Activated naive CD4-positive, alpha-beta T cell treated with anti-CD3 and anti-CD28 coated beads for 36 hours (primary cell): ENCODE results near the gene PPP1CB. TPM values are rescaled to one million over a fixed set of nuclear protein-coding genes. Genes with fewer than 3 reads are reported as not detected.

Experiments used
- CTCF ChIA-PET: fragments of 350-600 bp; sonication (Branson Sonifier 250); formaldehyde crosslinking; loops from one replicate; lab custom pipeline; 2021; ENCODE audit warnings: antibody characterized with exemption; lab: Charles Lee
- DNase-seq: peaks from one replicate; pipeline ENCODE4 v3.0.0-alpha.2; 2020
- H3K27ac Mint-ChIP-seq: one replicate; pipeline ENCODE4 v1.8.0; 2021; ENCODE audit warnings: mild to moderate bottlenecking, mixed read lengths
- H3K27me3 Mint-ChIP-seq: one replicate; pipeline ENCODE4 v1.8.0; 2021; ENCODE audit warnings: low read depth, mixed read lengths
- H3K36me3 Mint-ChIP-seq: one replicate; pipeline ENCODE4 v1.8.0; 2021; ENCODE audit warnings: low read depth, mixed read lengths
- H3K4me1 Mint-ChIP-seq: one replicate; pipeline ENCODE4 v1.8.0; 2021; ENCODE audit warnings: low read depth, mixed read lengths
- H3K4me3 Mint-ChIP-seq: one replicate; pipeline ENCODE4 v1.8.0; 2021; ENCODE audit warnings: mild to moderate bottlenecking, moderate library complexity, mixed read lengths
- H3K9me3 Mint-ChIP-seq: one replicate; pipeline ENCODE4 v1.8.0; 2021; ENCODE audit warnings: mixed read lengths
- intact Hi-C: fragments of 100-400 bp; cut with micrococcal nuclease; formaldehyde crosslinking; loops from one replicate; pipeline ENCODE4 v1.15.1; 2023
- total RNA-seq, 2 experiments: library from RNA; stranded (reverse); gene quantifications; one replicate each; pipeline ENCODE4 v1.2.3, GENCODE V29; 2021

PPP1CB gene
- total RNA-seq, 2 experiments from 2014 or later: 235 to 239 TPM

GRCh38 chr2:28758459-28758858 lies 6.8 kb downstream of the PPP1CB start:
- Mint-ChIP-seq H3K36me3 (peaks cover 13% of the 10 kb centered on the region), H3K4me3 (no peak overlapping the region), H3K27me3 (no peaks in the 10 kb centered on the region), H3K9me3 (no peaks in the 10 kb centered on the region), H3K27ac (peak overlapping the region; percentile 32), H3K4me1 (peaks cover 79% of the 10 kb centered on the region)
- intact Hi-C loops: no loop called here
- CTCF ChIA-PET: interaction anchor here (1.6 kb wide), 1 partner anchor 164 kb away, joined by 7 read pairs; no protein-coding TSS in a partner anchor
- no peak for DNase-seq

GRCh38 chr2:28761420-28761819 lies 9.8 kb downstream of the PPP1CB start:
- Mint-ChIP-seq H3K27ac (peak overlapping the region; percentile 46), H3K4me1 (peaks cover 85% of the 10 kb centered on the region), H3K27me3 (no peaks in the 10 kb centered on the region), H3K4me3 (no peak overlapping the region), H3K36me3 (peaks cover 18% of the 10 kb centered on the region), H3K9me3 (no peaks in the 10 kb centered on the region)
- no peak for DNase-seq
- intact Hi-C loops: no loop called here
- CTCF ChIA-PET: interaction anchor here (1.7 to 4.2 kb wide), 2 partner anchors 167 to 195 kb away, joined by 5 to 38 read pairs; no protein-coding TSS in a partner anchor

- Mint-ChIP-seq H3K27ac (peak overlapping the region; percentile 11), H3K4me1 (peaks cover 90% of the 10 kb centered on the region), H3K9me3 (no peaks in the 10 kb centered on the region), H3K36me3 (peaks cover 18% of the 10 kb centered on the region), H3K27me3 (no peaks in the 10 kb centered on the region), H3K4me3 (no peak overlapping the region)
- DNase-seq: no peak
- CTCF ChIA-PET: no interaction called here
- intact Hi-C loops: no loop called here
Measured at GRCh38 chr2:28764909-28765711, 13.5 kb downstream of the PPP1CB start.

GRCh38 chr2:28766070-28766469 lies 14.4 kb downstream of the PPP1CB start:
- peaks cover 16% of the 10 kb centered on the region for H3K36me3 Mint-ChIP-seq
- peaks cover 87% of the 10 kb centered on the region for H3K4me1 Mint-ChIP-seq
- H3K4me3 Mint-ChIP-seq: no peak overlapping the region
- intact Hi-C loops: no loop called here
- CTCF ChIA-PET: no interaction called here
- DNase-seq: no peak
- no peaks in the 10 kb centered on the region for H3K9me3 Mint-ChIP-seq
- no peak overlapping the region for H3K27ac Mint-ChIP-seq
- no peaks in the 10 kb centered on the region for H3K27me3 Mint-ChIP-seq

- intact Hi-C loops: no loop called here
- Mint-ChIP-seq H3K9me3 (no peaks in the 10 kb centered on the region), H3K27me3 (no peaks in the 10 kb centered on the region), H3K36me3 (peaks cover 11% of the 10 kb centered on the region), H3K4me3 (no peak overlapping the region), H3K4me1 (peaks cover 88% of the 10 kb centered on the region), H3K27ac (no peak overlapping the region)
- CTCF ChIA-PET: no interaction called here
- DNase-seq: no peak
Measured at GRCh38 chr2:28767337-28767736, 15.7 kb downstream of the PPP1CB start.

GRCh38 chr2:28768422-28768821 lies 16.8 kb downstream of the PPP1CB start:
- peaks cover 85% of the 10 kb centered on the region for H3K4me1 Mint-ChIP-seq
- peak overlapping the region; percentile 17 for H3K27ac Mint-ChIP-seq

GRCh38 chr2:28768952-28769351 lies 17.3 kb downstream of the PPP1CB start:
- peaks cover 86% of the 10 kb centered on the region for H3K4me1 Mint-ChIP-seq
- peak overlapping the region; percentile 54 for H3K27ac Mint-ChIP-seq
- H3K27me3 Mint-ChIP-seq: no peaks in the 10 kb centered on the region
- intact Hi-C loops: no loop called here
- DNase-seq: no peak
- H3K4me3 Mint-ChIP-seq: no peak overlapping the region
- H3K9me3 Mint-ChIP-seq: no peaks in the 10 kb centered on the region
- peaks cover 7% of the 10 kb centered on the region for H3K36me3 Mint-ChIP-seq
- CTCF ChIA-PET: interaction anchor here (0.7 kb wide), 1 partner anchor 175 kb away, joined by 3 read pairs; no protein-coding TSS in a partner anchor

More at GRCh38 chr2:28768422-28768821, 16.8 kb downstream of the PPP1CB start:
- intact Hi-C loops: no loop called here
- no peaks in the 10 kb centered on the region for H3K27me3 Mint-ChIP-seq
- DNase-seq: no peak
- no peak overlapping the region for H3K4me3 Mint-ChIP-seq
- H3K36me3 Mint-ChIP-seq: peaks cover 9% of the 10 kb centered on the region
- H3K9me3 Mint-ChIP-seq: no peaks in the 10 kb centered on the region
- CTCF ChIA-PET: interaction anchor here (0.8 kb wide), 1 partner anchor 174 kb away, joined by 3 read pairs; no protein-coding TSS in a partner anchor

- CTCF ChIA-PET: no interaction called here
- no peaks in the 10 kb centered on the region for H3K27me3 Mint-ChIP-seq
- peaks cover 10% of the 10 kb centered on the region for H3K36me3 Mint-ChIP-seq
- H3K27ac Mint-ChIP-seq: no peak overlapping the region
- H3K9me3 Mint-ChIP-seq: no peaks in the 10 kb centered on the region
- peaks cover 71% of the 10 kb centered on the region for H3K4me1 Mint-ChIP-seq
- DNase-seq: no peak
- intact Hi-C loops: no loop called here
- H3K4me3 Mint-ChIP-seq: no peak overlapping the region
Measured at GRCh38 chr2:28772351-28772750, 20.7 kb downstream of the PPP1CB start.

GRCh38 chr2:28776471-28776870 lies 24.8 kb downstream of the PPP1CB start:
- CTCF ChIA-PET: interaction anchor here (0.6 to 1.4 kb wide), 2 partner anchors 182 to 1228 kb away, joined by 3 to 5 read pairs; no protein-coding TSS in a partner anchor
- intact Hi-C loops: no loop called here
- Mint-ChIP-seq H3K27ac (no peak overlapping the region), H3K4me1 (peaks cover 53% of the 10 kb centered on the region), H3K27me3 (no peaks in the 10 kb centered on the region), H3K36me3 (peaks cover 25% of the 10 kb centered on the region), H3K4me3 (no peak overlapping the region), H3K9me3 (no peaks in the 10 kb centered on the region)
- DNase-seq: no peak

GRCh38 chr2:28778392-28778791 lies 26.8 kb downstream of the PPP1CB start:
- Mint-ChIP-seq H3K36me3 (peaks cover 33% of the 10 kb centered on the region), H3K4me3 (no peak overlapping the region), H3K27me3 (no peaks in the 10 kb centered on the region), H3K27ac (peak overlapping the region; percentile 10), H3K4me1 (peaks cover 37% of the 10 kb centered on the region), H3K9me3 (no peaks in the 10 kb centered on the region)
- no peak for DNase-seq
- CTCF ChIA-PET: interaction anchor here (0.6 kb wide), 1 partner anchor 7 kb away, joined by 5 read pairs; no protein-coding TSS in a partner anchor
- intact Hi-C loops: no loop called here

GRCh38 chr2:28779001-28779400 lies 27.4 kb downstream of the PPP1CB start:
- H3K9me3 Mint-ChIP-seq: no peaks in the 10 kb centered on the region
- intact Hi-C loops: no loop called here
- H3K27ac Mint-ChIP-seq: no peak overlapping the region
- CTCF ChIA-PET: interaction anchor here (0.6 kb wide), 1 partner anchor 8 kb away, joined by 5 read pairs; no protein-coding TSS in a partner anchor
- H3K4me1 Mint-ChIP-seq: peaks cover 31% of the 10 kb centered on the region
- no peak for DNase-seq
- H3K4me3 Mint-ChIP-seq: no peak overlapping the region
- H3K36me3 Mint-ChIP-seq: peaks cover 37% of the 10 kb centered on the region
- no peaks in the 10 kb centered on the region for H3K27me3 Mint-ChIP-seq

- peak overlapping the region; percentile 59 for H3K27ac Mint-ChIP-seq
- H3K27me3 Mint-ChIP-seq: no peaks in the 10 kb centered on the region
- H3K36me3 Mint-ChIP-seq: peaks cover 42% of the 10 kb centered on the region
- intact Hi-C loops: no loop called here
- peaks cover 26% of the 10 kb centered on the region for H3K4me1 Mint-ChIP-seq
- H3K4me3 Mint-ChIP-seq: no peak overlapping the region
- DNase-seq: no peak
- CTCF ChIA-PET: interaction anchor here (0.5 kb wide), 1 partner anchor 54 kb away, joined by 3 read pairs; no protein-coding TSS in a partner anchor
- no peaks in the 10 kb centered on the region for H3K9me3 Mint-ChIP-seq
Measured at GRCh38 chr2:28780496-28780895, 28.9 kb downstream of the PPP1CB start.
